Measurements from ENCODE around the gene SPTB.

The SPTB gene

DNA sequence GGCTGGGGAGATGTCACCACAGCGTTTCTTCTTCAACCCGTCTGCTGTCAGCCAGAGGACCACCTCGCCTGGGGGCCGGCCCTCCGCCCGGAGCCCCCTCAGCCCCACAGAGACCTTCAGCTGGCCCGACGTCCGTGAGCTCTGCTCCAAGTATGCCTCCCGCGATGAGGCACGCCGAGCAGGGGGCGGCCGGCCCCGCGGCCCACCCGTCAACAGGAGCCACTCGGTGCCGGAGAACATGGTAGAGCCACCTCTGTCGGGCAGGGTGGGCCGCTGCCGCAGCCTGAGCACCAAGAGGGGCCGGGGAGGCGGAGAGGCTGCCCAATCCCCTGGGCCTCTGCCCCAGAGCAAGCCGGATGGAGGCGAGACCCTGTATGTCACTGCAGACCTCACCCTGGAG lies 136.6 kb downstream of the SPTB start:
- no peak for DNase-seq

DNA sequence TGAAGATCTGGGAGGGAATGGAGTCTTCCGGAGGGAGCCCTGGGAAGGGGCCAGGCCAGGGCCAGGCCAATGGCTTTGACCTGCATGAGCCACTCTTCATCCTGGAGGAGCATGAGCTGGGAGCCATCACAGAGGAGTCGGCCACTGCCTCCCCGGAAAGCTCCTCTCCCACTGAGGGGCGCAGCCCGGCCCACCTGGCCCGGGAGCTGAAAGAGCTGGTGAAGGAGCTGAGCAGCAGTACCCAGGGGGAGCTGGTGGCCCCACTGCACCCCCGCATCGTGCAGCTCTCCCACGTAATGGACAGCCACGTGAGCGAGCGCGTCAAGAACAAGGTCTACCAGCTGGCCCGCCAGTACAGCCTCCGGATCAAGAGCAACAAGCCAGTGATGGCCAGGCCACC lies 137.7 kb downstream of the SPTB start:
- DNase-seq: no peak

DNA sequence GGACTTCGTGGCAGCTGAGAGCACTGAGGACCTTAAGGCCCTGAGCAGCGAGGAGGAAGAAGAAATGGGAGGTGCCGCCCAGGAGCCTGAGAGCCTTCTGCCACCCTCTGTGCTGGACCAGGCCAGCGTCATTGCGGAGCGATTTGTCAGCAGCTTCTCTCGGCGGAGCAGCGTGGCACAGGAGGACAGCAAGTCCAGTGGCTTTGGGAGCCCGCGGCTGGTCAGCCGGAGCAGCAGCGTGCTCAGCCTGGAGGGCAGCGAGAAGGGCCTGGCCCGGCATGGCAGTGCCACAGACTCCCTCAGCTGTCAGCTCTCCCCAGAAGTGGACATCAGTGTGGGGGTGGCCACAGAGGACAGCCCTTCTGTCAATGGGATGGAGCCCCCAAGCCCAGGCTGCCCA lies 138.5 kb downstream of the SPTB start:
- no peak for DNase-seq

DNA sequence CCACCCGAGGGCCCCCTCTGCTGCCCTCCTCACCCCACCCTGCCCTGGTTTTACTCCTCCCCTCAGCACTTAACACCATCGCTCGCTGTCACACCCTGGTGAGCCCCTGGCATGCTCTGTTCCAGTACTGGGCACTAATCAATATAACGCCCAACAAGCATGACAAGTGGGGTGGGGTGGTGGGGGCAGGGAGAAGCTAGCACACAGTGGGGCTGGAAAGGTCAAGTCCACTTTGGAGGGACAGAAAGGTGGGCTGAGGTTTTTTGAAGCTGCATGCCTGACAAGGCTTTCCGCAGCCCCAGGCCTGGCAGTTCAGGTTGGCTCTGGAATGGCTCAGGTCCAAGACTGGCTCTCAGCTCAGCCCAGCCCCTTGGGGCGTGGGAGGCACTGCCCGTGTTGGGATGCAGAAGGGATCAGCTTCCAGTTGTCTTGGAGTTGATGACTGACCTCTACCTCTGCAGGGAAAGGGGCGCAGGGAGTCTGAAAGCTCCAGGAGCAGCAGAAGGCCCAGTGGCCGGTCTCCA lies 141.4 kb downstream of the SPTB start:
- DNase-seq: no peak

DNA sequence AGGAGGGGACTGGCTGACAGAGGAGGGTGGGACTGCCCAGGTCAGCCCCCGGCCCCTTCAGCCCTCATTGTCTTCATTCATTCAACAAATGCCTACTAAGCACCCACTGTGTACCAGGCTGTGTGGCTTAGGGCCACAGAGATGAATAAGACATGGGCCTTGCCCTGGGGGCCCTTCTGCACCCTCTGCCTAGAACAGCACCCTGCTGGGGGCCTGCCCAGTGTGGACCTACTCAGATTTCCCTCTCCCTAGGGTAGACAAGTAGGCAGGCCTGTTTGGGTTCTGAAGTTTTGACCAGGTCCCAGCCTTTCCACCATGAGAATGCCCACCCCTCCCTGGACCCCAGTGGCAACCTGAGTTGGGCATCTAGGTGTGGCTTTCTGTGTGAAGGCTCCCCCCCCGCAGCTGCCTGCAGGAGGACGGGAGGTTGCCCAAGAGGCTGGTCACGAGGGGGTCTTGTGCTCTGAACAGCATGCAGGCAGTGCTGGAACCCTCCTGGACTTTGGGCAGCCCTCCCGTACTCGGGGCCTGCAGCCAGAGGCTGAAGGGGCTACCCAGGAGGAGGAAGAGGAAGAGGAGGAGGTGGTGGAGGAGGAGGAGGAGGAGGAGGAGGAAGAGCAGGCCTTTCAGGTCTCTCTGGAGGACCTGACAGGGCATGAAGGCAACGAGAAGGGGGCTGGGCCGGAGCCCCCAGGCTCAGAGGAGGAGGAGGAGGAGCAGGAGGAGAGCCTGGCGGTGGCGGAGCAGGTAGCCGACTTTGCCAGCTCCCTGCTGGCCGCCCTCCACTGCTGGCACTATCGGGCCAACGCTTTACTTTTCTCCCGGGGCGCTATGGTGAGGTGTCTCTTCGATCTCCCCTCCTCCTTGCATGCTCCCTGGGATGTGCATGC lies 142.1 kb downstream of the SPTB start:
- no peak for DNase-seq

DNA sequence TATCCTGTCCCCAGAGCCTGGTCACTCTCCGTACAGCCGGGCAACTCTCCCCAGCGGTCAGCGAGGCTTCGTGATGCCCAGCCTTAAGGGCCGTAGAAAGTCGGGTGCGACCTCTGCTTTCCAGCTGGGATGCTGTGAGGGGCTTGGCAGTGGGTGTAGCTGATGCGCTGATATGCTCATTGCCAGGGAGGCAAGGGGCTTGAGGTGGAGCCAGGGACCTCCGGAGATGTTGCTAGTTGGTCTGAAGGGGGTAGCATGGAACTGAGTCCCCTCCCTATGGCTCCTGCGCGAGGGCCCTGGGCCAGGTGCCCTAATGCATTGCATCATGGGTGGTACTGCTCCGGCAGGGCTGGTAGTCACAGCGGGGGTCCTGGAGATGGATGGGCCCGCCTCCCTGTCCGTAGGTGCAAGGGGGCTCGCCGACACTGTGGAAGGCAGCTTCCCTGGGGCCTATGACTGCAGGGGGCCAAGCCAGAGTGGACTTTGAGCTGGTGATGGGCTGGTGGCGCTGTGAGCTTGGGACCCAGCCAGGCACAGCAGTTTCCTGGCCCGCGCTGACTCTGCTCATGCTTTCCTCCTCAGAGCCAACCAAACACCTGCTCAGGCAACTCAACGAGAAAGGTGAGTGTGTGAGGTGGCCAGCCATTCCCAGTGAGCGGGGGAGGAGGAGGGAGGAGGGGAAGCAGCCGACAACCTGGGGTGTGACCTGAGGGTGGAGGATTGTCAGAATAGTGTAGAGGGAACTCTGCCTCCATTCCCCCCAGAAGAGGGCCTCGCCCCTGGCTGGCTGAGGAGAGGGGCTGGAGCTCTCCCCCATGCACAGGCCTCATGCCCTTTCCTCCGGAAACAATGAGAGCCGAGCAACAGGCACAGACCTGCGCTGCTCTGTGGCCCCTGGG lies 143.2 kb downstream of the SPTB start:
- DNase-seq: no peak

DNA sequence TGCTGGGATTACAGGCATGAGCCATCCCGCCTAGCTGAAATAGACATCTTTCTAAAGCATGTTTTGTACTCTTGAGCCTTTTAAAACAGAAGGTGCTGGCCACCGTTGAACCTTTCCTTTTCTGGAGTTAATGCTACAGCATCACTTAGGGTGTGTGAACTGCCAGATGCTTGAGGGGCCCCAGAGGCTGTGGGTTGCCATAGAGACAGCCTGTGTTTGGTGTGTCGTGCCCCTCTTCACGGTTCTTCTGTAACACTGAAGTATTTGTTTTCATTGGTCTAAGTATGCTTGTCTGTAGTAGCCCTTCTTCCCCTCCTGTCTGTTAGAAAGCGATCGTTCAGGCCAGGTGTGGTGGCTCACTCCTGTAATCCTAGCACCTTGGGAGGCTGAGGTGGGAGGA lies 144.7 kb downstream of the SPTB start:
- no peak for DNase-seq

DNA sequence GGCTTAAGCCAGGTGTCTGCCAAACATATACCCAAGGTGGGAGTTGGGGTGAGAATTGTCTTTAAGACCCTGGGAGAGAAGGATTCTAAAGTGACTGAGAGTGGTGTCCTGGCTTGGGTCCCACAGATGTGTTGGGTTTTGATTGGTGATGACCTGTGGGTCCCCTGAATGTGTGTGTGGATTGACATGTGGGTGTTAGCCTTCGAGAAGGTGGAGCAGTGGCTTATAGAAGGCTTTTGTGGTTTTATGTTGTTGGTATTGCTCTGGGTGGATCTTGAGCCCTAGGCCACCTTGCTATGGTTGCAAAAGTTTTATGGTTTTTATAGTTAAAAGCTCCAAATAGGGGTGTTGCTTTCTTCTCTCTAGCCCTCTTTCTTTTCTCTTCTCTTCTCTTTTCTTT lies 145.8 kb downstream of the SPTB start:
- DNase-seq: peak; percentile 20

DNA sequence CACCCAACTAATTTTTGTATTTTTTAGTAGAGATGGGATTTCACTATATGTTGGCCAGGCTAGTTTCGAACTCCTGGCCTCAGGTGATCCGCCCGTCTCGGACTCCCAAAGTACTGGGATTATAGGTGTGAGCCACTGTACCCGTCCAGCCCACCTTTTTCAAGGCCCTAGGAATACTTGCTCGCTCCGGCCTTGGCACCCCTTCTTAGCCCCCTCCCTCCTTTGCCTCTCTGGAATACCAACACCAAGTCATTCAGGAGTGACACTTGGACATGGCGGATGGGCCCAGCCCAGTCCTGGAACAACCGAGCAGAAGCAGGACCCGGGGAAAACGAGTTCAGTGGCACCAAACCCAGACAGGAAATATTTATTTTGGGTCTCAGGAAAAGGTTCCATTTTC lies 146.4 kb downstream of the SPTB start:
- DNase-seq: no peak

DNA sequence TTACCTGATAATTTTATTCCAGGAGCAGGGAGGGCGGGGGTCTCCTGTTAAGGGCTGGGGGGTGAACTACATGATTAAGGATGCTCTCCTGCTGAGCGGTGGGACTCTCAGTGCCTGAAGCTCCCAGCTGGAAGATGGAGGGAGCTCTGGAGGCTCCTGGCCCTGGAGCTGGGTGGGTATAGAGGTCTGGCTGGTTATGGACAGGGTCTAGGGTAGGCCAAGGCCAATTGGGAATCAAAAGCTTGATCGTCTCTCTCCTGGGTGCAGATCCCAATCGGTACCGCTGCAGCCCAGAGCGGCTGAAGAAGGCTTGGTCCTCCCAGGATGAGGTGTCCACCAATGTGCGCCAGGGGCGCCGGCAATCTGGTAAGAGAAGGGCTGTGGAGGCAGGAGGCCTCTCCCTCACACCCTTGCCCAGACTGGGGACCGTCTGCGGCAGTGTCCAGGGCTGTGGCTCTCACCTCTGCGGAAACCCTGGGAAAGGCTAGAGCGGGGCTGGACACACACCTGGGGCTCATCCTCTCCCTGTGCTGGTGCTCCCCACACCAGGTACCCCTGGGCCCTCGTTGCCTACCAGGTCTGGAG lies 147.1 kb downstream of the SPTB start:
- DNase-seq: no peak

DNA sequence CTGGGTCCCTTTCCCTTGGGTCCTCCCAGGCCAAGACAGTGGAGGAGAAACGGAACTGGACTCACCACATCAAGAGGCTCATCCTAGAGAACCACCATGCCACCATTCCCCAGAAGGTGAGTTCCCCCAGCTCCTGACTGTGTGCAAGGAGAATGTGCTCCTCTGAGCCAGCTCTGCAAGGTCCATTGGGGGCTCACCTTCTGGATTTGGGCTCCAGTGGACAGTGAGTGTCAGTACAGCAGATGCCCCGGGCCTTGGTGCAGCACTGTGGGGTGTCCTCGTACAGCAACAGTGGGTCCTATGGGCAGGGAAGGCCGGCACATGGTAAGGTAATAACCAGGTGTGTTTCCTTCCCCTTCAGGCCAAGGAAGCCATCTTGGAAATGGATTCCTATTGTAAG lies 147.6 kb downstream of the SPTB start:
- DNase-seq: no peak

DNA sequence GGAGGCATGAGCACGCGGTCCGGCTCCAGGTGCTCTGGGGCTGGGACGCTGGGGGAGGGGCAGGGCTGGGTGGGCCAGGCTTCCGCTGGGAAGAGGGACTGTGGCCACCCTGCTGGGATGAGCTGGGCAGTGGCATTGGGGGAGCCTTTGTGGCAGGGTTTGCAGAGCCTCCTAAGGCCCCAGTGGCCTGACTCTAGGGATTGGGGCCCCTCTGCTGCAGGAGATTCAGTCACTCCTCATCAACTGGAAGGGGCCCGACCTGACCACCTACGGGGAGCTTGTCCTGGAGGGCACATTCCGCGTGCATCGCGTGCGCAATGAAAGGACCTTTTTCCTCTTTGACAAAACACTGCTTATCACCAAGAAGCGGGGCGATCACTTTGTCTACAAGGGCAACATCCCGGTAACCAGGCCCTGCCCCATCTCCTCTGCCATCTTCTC lies 148.5 kb downstream of the SPTB start:
- DNase-seq: no peak

DNA sequence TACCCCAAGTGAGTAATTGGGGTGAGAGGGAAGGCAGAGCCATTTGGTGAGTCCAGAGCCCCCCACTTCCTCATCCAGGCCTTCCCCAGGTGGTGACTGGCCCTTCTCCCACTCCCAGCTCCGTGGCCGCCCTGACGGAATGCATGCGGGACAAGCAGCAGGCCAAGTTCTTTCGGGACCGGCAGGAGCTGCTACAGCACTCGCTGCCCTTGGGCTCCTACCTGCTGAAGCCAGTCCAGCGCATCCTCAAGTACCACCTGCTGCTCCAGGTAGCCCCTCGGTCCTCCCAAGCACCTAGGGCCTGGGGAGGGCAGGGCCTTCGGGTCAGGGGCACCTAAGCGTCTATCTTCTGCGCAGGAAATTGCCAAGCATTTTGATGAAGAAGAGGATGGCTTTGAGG lies 149.0 kb downstream of the SPTB start:
- no peak for DNase-seq

DNA sequence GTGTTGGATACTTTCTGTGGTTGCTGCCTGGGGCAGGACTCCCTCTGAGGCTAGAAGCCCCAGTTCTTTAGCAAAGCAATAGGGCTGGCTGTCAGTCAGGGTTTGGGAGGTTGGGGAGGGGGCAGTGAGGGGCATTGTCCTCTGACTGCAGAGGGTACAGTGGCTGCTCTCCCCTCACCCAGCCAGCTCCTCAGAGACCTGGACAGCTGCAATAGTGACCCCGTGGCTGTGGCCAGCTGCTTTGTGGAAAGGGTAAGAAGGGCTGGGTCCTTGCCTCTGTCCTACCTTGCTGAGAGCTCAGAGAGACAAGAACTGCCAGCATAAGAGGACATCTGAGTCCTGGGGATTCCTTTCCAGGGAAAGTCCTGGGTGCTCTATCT lies 149.7 kb downstream of the SPTB start:
- no peak for DNase-seq

DNA sequence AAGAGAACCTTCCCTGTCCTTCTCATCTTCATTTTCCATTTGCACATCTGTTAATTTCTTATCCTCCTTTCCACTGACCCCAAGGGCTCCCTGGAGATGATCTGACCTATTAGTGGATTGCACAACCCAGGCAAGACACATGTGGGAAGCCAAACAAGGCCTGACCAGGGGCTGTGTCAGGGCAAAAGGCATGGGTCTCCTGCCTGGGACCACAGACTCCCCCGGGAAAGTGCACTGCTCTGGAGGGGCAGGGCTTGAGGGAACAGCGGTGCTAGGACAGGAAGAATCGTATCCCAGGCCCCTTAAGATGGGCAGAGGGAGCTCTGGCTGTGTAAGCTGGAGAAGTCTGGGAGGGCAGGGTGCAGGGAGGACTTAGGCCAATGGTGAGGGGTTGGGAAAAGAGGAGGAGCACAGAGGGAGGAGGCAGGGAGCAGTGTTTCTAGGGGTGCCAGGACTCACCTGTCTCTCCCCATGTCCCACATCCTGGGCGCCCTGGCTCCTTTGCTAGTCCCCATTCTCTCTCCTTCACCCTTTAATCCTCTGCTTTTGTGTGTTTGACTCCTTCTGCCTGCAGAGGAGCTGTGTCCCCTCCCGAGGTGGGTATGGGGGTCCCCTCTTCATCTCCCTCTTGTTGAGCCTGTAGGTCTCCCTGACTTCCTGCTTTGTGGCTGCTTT lies 150.2 kb downstream of the SPTB start:
- no peak for DNase-seq

DNA sequence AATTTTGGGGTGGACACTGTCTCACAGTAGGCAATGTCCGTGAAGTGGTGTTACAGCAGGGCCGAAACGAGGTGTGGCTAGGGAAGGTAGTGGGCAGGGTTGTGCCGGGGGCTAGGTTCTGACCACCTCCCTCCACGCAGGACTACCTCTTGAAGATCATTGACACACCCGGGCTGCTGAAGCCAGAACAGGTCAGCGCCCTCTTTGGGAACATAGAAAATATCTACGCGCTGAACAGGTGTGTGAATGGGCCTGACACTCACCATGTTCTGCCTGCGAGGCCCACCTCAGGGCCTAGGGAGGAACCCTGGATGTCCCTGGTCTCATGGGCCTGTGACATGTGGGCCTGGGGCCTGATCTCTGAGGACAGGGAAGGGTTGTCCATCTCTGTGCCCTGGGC lies 150.9 kb downstream of the SPTB start:
- no peak for DNase-seq

DNA sequence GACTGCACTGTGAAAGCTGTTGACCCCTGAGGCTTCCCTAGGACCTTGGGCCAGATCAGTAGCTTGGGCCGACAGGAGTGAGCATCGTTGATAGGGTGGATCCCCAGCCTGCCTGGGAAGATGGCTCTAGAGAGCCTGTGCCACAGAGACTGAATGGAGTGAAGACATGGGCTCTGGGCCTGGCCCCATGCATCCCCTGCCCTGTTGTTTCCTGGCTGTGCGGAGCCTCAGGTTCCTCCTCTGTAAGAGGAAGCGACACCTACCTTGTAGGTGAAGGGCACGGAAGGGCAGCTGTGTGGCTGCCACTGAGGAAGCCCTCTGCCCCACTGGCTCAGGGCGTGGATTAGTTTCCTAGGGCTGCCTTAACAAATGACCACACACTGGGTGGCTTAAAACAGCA lies 151.6 kb downstream of the SPTB start:
- DNase-seq: no peak

DNA sequence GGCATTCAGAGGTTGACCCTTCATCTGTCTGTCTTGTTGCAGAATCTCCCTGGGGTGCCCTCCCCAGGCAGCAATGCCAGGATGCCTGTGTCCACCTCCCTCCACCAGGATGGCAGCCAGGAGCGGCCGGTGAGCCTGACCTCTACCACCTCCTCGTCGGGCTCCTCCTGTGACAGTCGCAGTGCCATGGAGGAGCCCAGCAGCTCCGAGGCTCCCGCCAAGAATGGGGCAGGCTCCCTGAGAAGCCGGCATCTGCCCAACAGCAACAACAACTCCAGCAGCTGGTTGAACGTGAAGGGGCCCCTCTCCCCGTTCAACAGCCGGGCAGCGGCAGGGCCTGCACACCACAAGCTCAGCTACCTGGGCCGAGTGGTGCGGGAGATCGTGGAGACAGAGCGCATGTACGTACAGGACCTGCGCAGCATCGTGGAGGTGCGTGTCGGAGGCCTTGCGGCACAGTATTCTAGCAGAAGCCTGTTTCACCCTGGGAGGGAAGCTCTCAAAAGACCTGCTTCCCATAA lies 152.1 kb downstream of the SPTB start:
- no peak for DNase-seq

DNA sequence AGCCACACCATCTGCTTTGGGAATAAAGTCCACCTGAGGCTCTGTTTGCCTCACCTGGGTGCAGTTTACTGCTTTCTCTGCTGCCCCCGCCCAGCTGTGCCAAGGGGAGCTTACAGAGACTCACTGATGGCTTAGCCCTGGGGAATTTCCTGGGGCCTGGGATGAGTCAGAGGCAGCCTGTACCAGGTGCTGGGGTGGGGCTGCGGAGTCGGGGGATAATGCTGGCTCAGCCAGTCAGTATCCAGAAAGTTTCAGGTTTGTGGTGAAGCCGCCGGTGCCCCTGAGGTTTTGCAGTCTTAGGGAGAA lies 153.2 kb downstream of the SPTB start:
- DNase-seq: peak; percentile 53

DNA sequence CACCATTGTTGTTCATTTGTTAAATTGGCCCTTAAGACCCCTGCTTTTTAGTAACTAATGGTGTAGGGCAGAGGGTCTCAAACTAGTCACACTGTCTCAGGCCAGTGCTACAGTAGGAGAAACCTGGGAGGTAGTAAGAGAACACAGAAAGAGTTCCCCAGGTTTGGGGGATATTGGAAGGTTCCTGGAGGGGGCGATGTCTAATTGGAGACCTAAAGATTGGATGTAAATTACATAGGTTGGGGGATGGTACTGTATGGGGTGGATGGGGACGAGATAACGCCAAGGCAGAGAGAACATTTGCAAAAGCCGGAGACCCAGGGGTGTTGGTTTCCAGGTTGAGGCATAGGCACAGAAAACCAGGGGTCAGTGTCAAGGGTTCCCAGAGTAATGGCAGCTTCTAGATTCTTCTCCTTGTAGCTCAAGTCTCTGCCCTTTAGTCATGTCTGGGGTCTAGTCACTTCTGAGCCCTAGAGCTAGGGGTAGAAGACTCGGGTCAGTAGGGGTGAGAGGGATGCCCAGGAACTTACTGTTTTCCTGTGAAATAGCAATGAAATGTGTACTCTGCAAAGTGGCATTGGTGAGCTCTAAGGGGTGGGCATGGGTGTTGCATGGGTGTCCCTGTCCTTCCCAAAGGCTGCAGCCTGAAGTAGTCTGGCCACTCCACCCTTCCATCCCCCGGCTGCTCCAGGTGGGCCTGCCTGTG lies 153.7 kb downstream of the SPTB start:
- no peak for DNase-seq

DNA sequence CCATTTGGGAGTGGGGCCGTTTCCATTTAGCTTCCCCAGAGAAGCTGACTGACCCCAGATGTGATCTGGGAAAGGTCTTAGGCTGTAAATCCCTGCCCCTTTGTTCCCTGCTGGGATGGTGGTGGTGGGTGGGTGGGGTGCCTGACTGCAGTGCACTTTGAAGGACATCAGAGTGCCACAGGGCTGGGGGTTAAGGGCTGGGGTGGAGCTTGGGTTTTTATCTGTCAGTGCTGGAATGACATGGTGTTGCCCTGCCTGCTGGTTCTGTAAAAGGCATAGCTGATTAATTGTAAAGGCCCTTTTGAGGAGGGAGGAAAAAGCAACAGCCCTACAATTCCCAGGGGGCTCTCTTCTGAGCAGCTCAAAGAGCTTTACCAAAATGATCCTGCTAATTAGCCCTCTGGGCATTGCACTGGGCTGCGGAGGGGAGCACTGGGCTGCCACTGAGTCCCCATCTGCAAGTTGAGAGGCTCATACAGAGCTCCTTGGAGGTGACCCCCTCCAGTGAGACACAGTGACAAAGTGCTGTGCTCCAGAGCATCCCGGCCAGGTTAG lies 154.4 kb downstream of the SPTB start:
- DNase-seq: no peak

DNA sequence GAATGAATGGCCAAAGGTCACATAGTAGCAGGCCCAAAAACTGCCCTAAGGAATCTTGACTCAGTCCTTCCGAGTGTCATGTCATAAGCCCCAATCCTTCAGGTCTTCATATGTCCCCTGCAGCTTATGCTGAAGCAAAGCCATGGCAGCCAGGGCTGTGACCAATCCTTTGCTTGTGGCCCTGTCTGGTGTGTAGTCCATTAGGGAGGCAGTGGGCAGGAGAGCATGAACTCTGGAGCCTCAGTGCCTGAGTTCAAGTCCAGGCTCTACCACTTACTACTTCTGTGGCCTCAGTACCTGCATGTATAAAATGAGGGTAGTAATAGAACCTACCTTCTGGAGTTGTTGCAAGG lies 155.2 kb downstream of the SPTB start:
- no peak for DNase-seq
